A673 (cell line): ENCODE data around the gene MUSTN1. TPM values are rescaled to one million over a fixed set of nuclear protein-coding genes. Genes with fewer than 3 reads are reported as not detected.

Experiments used
- BruUV-seq: library from RNA; stranded (reverse); fragments of 400-500 nt; replicated peaks from 2 replicates; lab custom pipeline; 2021; lab: Mats Ljungman, UMichigan
- CTCF ChIA-PET: fragments of 300-600 bp; sonication (Branson Sonifier 250); formaldehyde crosslinking; loops from one replicate; lab custom pipeline; 2022; ENCODE audit warnings: antibody characterized with exemption; lab: Charles Lee
- POLR2A ChIA-PET: fragments of 300-600 bp; sonication (Branson Sonifier 250); formaldehyde crosslinking; loops from one replicate; lab custom pipeline; 2022; ENCODE audit warnings: antibody characterized with exemption; ENCODE audit not compliant: low non-redundant PET; lab: Charles Lee
- DNase-seq: peaks from one replicate; pipeline ENCODE4 v3.0.0-alpha.2; 2015; ENCODE audit warnings: low spot score
- H3K27ac ChIP-seq: fragments of 200-600 bp; sonication (generic); 2 replicates; pipeline ENCODE4 v1.5.1; 2016; ENCODE audit warnings: mixed run types, low read depth, mild to moderate bottlenecking, mixed read lengths, antibody characterized with exemption, low read length; ENCODE audit not compliant: poor library complexity, severe bottlenecking
- H3K27me3 ChIP-seq: fragments of 200-600 bp; sonication (generic); replicated peaks from 2 replicates; pipeline ENCODE4 v1.6.1; 2017; ENCODE audit warnings: mixed run types, low read depth, mild to moderate bottlenecking, mixed read lengths, antibody characterized with exemption, low read length; ENCODE audit not compliant: insufficient read depth, poor library complexity
- H3K36me3 ChIP-seq: fragments of 200-600 bp; sonication (generic); 2 replicates; pipeline ENCODE4 v1.6.1; 2016; ENCODE audit warnings: mixed run types, mild to moderate bottlenecking, mixed read lengths, antibody characterized with exemption, low read length; ENCODE audit not compliant: insufficient read depth, poor library complexity, severe bottlenecking
- H3K4me1 ChIP-seq: fragments of 200-600 bp; sonication (generic); 2 replicates; pipeline ENCODE4 v1.6.1; 2017; ENCODE audit warnings: mixed run types, mild to moderate bottlenecking, mixed read lengths, antibody characterized with exemption, low read length; ENCODE audit not compliant: insufficient read depth, poor library complexity, severe bottlenecking
- H3K4me3 ChIP-seq: fragments of 200-600 bp; sonication (generic); 2 replicates; pipeline ENCODE4 v1.5.1; 2016; ENCODE audit warnings: low read depth, mixed run types, mild to moderate bottlenecking, mixed read lengths, low read length; ENCODE audit not compliant: poor library complexity, severe bottlenecking
- H3K9me3 ChIP-seq: fragments of 200-600 bp; sonication (generic); 2 replicates; pipeline ENCODE4 v1.6.1; 2016; ENCODE audit warnings: mixed run types, low read depth, mild to moderate bottlenecking, mixed read lengths, antibody characterized with exemption, low read length; ENCODE audit not compliant: poor library complexity, severe bottlenecking
- EZH2 ChIP-seq: fragments of 200-600 bp; sonication (generic); IDR thresholded peaks from 2 replicates; pipeline ENCODE4 v1.6.1; 2017; ENCODE audit warnings: borderline replicate concordance, low read depth, mild to moderate bottlenecking, mixed read lengths, antibody characterized with exemption, low read length; ENCODE audit not compliant: poor library complexity, severe bottlenecking
- intact Hi-C: fragments of 100-400 bp; cut with micrococcal nuclease; formaldehyde crosslinking; loops from one replicate; pipeline ENCODE4 v1.10.0; 2022; ENCODE audit not compliant: unreplicated experiment
- total RNA-seq: library from RNA; stranded (reverse); gene quantifications from 2 replicates; pipeline ENCODE4 v1.2.3, GENCODE V29; 2021
- TF ChIP-seq, protein P1 (sequence below): fragments of 300-800, 200-600 bp; sonication (generic); conservative IDR thresholded peaks from 2 replicates; pipeline ENCODE4 v1.5.1; 2017; ENCODE audit warnings: low read depth, mild to moderate bottlenecking, antibody characterized with exemption, low read length, moderate library complexity, mixed read lengths

Gene MUSTN1
- total RNA-seq, 1 experiment from 2014 or later = not detected

DNA sequence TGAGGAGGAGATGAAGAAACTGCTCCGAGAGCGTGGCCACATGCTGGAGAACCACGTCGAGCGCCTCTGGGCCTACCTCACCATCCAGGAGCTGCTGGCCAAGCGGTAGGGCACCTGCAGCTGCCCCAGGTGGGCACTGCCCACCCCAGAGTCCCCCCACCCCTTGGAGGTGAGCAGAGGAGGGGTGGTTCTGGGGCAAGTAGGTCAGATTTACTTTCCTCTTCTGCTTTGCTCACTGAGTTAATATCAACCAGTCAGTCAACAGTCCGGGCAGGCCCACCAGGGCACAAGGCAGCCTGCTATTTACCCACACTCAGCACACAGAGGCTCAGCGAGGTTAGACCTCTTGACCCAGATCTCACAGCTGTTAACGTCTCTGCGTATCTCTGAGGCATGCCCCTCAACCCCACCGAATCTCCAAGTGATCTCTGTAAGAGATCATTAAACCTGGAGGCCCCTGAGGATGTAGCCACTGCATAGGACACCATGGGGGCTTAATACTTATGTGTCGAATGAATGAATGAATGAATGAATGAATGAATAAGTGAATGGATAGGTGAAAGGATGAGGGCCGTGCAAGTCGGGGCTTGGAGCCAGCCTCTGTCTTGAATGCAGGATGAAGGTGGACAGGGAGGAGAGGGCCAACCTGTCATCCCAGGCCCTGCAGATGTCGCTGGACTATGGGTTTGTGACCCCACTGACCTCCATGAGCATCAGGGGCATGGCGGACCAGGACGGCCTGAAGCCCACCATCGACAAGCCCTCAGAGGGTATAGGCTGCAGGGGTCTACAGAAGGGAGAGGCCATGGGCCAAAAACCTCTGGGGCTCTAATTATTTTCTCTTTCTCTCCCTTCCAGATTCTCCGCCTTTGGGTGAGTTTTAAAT lies 48.2 kb downstream of the MUSTN1 start:
- no TSS peak for BruUV-seq
- CTCF ChIA-PET = no interaction called here
- H3K27me3 ChIP-seq = no peaks in the 10 kb centered on the region

GRCh38 chr3:52784931-52785590 lies 49.8 kb downstream of the MUSTN1 start:
- Histone ChIP-seq H3K4me1 (no peaks in the 10 kb centered on the region), H3K4me3 (no peak overlapping the region), H3K9me3 (no peaks in the 10 kb centered on the region), H3K27me3 (no peaks in the 10 kb centered on the region), H3K27ac (no peak overlapping the region), H3K36me3 (no peaks in the 10 kb centered on the region)
- ChIA-PET POLR2A (no interaction called here), CTCF (no interaction called here)
- intact Hi-C loops = no loop called here
- BruUV-seq = no TSS peak
- TF ChIP-seq, protein P1, sequence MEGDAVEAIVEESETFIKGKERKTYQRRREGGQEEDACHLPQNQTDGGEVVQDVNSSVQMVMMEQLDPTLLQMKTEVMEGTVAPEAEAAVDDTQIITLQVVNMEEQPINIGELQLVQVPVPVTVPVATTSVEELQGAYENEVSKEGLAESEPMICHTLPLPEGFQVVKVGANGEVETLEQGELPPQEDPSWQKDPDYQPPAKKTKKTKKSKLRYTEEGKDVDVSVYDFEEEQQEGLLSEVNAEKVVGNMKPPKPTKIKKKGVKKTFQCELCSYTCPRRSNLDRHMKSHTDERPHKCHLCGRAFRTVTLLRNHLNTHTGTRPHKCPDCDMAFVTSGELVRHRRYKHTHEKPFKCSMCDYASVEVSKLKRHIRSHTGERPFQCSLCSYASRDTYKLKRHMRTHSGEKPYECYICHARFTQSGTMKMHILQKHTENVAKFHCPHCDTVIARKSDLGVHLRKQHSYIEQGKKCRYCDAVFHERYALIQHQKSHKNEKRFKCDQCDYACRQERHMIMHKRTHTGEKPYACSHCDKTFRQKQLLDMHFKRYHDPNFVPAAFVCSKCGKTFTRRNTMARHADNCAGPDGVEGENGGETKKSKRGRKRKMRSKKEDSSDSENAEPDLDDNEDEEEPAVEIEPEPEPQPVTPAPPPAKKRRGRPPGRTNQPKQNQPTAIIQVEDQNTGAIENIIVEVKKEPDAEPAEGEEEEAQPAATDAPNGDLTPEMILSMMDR = no peak
- no peak for TF ChIP-seq EZH2
- DNase-seq = no peak

More for the DNA sequence above, 48.2 kb downstream of the MUSTN1 start:
- intact Hi-C loops = no loop called here
- no peak for TF ChIP-seq EZH2
- TF ChIP-seq, protein P1 = no peak
- DNase-seq = no peak
- no peaks in the 10 kb centered on the region for H3K36me3 ChIP-seq
- POLR2A ChIA-PET = no interaction called here
- H3K4me3 ChIP-seq = no peak overlapping the region
- no peak overlapping the region for H3K27ac ChIP-seq
- no peaks in the 10 kb centered on the region for H3K9me3 ChIP-seq
- H3K4me1 ChIP-seq = no peaks in the 10 kb centered on the region

DNA sequence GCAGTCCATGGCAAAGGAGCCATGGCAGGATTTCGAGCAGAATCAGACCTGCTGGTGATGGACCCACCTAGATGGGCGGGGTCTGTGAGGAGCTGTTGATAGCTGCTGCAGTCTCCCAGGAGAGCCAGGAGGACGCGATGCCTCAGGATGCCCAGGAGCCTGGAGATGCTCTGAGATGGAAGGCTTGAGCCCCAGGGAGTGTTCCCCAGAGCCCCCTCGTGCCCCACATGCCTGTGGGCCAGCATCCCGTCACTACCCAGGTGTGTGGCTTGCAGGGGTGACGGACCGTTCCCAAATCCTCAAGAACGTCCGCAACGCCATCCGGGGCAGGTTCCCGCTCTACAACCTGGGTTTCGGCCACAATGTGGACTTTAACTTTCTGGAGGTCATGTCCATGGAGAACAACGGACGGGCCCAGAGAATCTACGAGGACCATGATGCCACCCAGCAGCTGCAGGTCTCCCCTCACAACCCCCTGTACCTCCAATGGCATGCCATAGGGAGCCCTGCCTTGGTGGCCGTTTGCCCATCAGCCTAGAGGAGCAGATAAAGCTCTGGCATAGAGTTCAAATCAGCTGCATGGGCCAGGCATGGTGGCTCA lies 50.7 kb downstream of the MUSTN1 start:
- Histone ChIP-seq H3K9me3 (no peaks in the 10 kb centered on the region), H3K4me1 (no peaks in the 10 kb centered on the region), H3K27me3 (no peaks in the 10 kb centered on the region), H3K36me3 (no peaks in the 10 kb centered on the region), H3K4me3 (no peak overlapping the region), H3K27ac (no peak overlapping the region)
- intact Hi-C loops = no loop called here
- CTCF ChIA-PET = no interaction called here
- no peak for DNase-seq
- no TSS peak for BruUV-seq
- TF ChIP-seq, protein P1 = no peak
- TF ChIP-seq EZH2 = no peak
- POLR2A ChIA-PET = no interaction called here
